ENCODE data around the gene TCF7L1.

GRCh38 chr2:85242321-85242720, 109.1 kb downstream of the TCF7L1 start:
- TF ChIP-seq CTCF (IDR thresholded peaks at IDR 0.05 in 4 of 5, conservative IDR thresholded peaks at IDR 0.05 in 1 of 5) (no peak), POLR2A (IDR thresholded peaks at IDR 0.05) (no peak)
